H1 (cell line): ENCODE measurements around the gene ALPL. TPM values are rescaled to one million over a fixed set of nuclear protein-coding genes. Genes with fewer than 3 reads are reported as not detected.
A peak's percentile ranks its signal among the peaks of the same experiment; 100 is the strongest.

Experiments
- CTCF ChIA-PET: fragments of 300-600 bp; sonication (Branson Sonifier 250); formaldehyde crosslinking; loops from one replicate; lab custom pipeline; 2021; ENCODE audit not compliant: partially characterized antibody; lab: Charles Lee
- POLR2A ChIA-PET: fragments of 300-600 bp; sonication (Branson Sonifier 250); formaldehyde crosslinking; loops from one replicate; lab custom pipeline; 2021; ENCODE audit warnings: inconsistent platforms; ENCODE audit not compliant: partially characterized antibody; lab: Charles Lee
- DNase-seq, 2 experiments: peaks; one replicate each; pipeline versions ENCODE4 v3.0.0 to v3.0.0-alpha.2; 2010 to 2022; ENCODE audit warnings: low spot score in 2 of 2, low read depth in 1 of 2, mixed read lengths in 1 of 2
- FAIRE-seq: peaks from 2 replicates; lab custom pipeline; 2011; peaks lifted over from hg19 to GRCh38; lab: Jason Lieb, UNC
- H2AFZ ChIP-seq: 2 replicates; pipeline ENCODE4 v1.8.1; 2012; ENCODE audit warnings: low read length, inconsistent platforms
- H2AK5ac ChIP-seq: 2 replicates; pipeline ENCODE4 v1.6.1; 2013; ENCODE audit warnings: low read depth, low read length
- H2BK120ac ChIP-seq: replicated peaks from 2 replicates; pipeline ENCODE3; 2013; ENCODE audit warnings: low read depth, low read length, inconsistent platforms
- H2BK12ac ChIP-seq: 2 replicates; pipeline ENCODE4 v1.6.1; 2013; ENCODE audit warnings: low read depth, low read length
- H2BK15ac ChIP-seq: 2 replicates; pipeline ENCODE4 v1.6.1; 2013; ENCODE audit warnings: low read length
- H2BK20ac ChIP-seq: 2 replicates; pipeline ENCODE4 v1.6.1; 2013; ENCODE audit warnings: low read length
- H2BK5ac ChIP-seq: 2 replicates; pipeline ENCODE4 v1.6.1; 2013; ENCODE audit warnings: low read depth, low read length
- H3K14ac ChIP-seq: 2 replicates; pipeline ENCODE4 v1.6.1; 2013; ENCODE audit warnings: inconsistent platforms; ENCODE audit not compliant: insufficient read length
- H3K18ac ChIP-seq: 2 replicates; pipeline ENCODE4 v1.6.1; 2013; ENCODE audit warnings: low read length; ENCODE audit errors: extremely low read depth
- H3K23ac ChIP-seq: 2 replicates; pipeline ENCODE4 v1.6.1; 2013; ENCODE audit warnings: inconsistent platforms; ENCODE audit not compliant: insufficient read length
- H3K23me2 ChIP-seq: 2 replicates; pipeline ENCODE4 v1.6.1; 2013; ENCODE audit warnings: low read depth, low read length
- H3K27ac ChIP-seq: 2 replicates; pipeline ENCODE4 v1.6.1; 2011; ENCODE audit warnings: low read depth, low read length, inconsistent platforms
- H3K27me3 ChIP-seq, 4 experiments: replicated peaks in 1 of 4; 1 replicate in 1 of 4; 2 replicates in 3 of 4; pipeline versions ENCODE4 v1.6.1 to v1.8.1; 2011 to 2013; ENCODE audit warnings: low read length in 3 of 4, mild to moderate bottlenecking in 3 of 4, inconsistent platforms in 2 of 4, mixed read lengths in 2 of 4, moderate library complexity in 1 of 4; ENCODE audit not compliant: control insufficient read depth in 3 of 4, insufficient read depth in 3 of 4; ENCODE audit errors: extremely low read depth in 1 of 4
- H3K36me3 ChIP-seq, 4 experiments: 2 replicates each; pipeline versions ENCODE4 v1.6.1 to v1.8.1; 2011 to 2013; ENCODE audit warnings: mild to moderate bottlenecking in 4 of 4, low read length in 3 of 4, moderate library complexity in 2 of 4, control low read depth in 1 of 4, inconsistent platforms in 1 of 4; ENCODE audit not compliant: insufficient read depth in 4 of 4, control insufficient read depth in 2 of 4
- H3K4ac ChIP-seq: replicated peaks from 2 replicates; pipeline ENCODE3; 2013; ENCODE audit warnings: low read length, low read depth, mixed read lengths, inconsistent platforms; ENCODE audit not compliant: insufficient read length
- H3K4me1 ChIP-seq, 4 experiments: replicated peaks in 1 of 4; 1 replicate in 1 of 4; 2 replicates in 3 of 4; pipeline versions ENCODE4 v1.6.1 to v1.8.1; 2011 to 2013; ENCODE audit warnings: low read length in 3 of 4, inconsistent platforms in 2 of 4, mixed read lengths in 1 of 4; ENCODE audit not compliant: insufficient read depth in 4 of 4, control insufficient read depth in 3 of 4
- H3K4me2 ChIP-seq, 2 experiments: 2 replicates each; pipeline versions ENCODE4 v1.6.1 to v1.8.1; 2011 to 2013; ENCODE audit warnings: low read depth in 2 of 2, low read length in 2 of 2, control low read depth in 1 of 2, inconsistent platforms in 1 of 2, mild to moderate bottlenecking in 1 of 2; ENCODE audit not compliant: insufficient read depth in 1 of 2
- H3K4me3 ChIP-seq, 4 experiments: fragments of 200-600, 300-600 bp in 1 of 4; sonication (generic), shearing (Covaris generic), sonication (Bioruptor Twin) in 1 of 4; 2 replicates each; pipeline versions ENCODE4 v1.5.1 to v1.8.1; 2011 to 2016; ENCODE audit warnings: low read length in 4 of 4, low read depth in 3 of 4, control low read depth in 2 of 4, inconsistent platforms in 2 of 4, mild to moderate bottlenecking in 2 of 4, mixed read lengths in 1 of 4, moderate library complexity in 1 of 4; ENCODE audit not compliant: insufficient read depth in 2 of 4; ENCODE audit errors: extremely low read depth in 1 of 4
- H3K56ac ChIP-seq: replicated peaks from 2 replicates; pipeline ENCODE3; 2013; ENCODE audit warnings: low read depth, mild to moderate bottlenecking, mixed read lengths, low read length, inconsistent platforms; ENCODE audit not compliant: insufficient read length
- H3K79me1 ChIP-seq: 2 replicates; pipeline ENCODE4 v1.6.1; 2013; ENCODE audit warnings: low read depth, low read length, control low read depth
- H3K79me2 ChIP-seq, 2 experiments: 2 replicates each; pipeline versions ENCODE4 v1.6.1 to v1.8.1; 2012 to 2013; ENCODE audit warnings: low read length in 2 of 2, mild to moderate bottlenecking in 2 of 2, inconsistent platforms in 1 of 2; ENCODE audit not compliant: insufficient read depth in 2 of 2, control insufficient read depth in 1 of 2
- H3K9ac ChIP-seq, 4 experiments: replicated peaks in 1 of 4; 1 replicate in 1 of 4; 2 replicates in 3 of 4; pipeline versions ENCODE4 v1.6.1 to v1.8.1; 2011 to 2013; ENCODE audit warnings: low read depth in 3 of 4, low read length in 3 of 4, control low read depth in 2 of 4, mild to moderate bottlenecking in 2 of 4, moderate library complexity in 2 of 4, inconsistent platforms in 1 of 4; ENCODE audit errors: extremely low read depth in 1 of 4
- H3K9me3 ChIP-seq, 2 experiments: 2 replicates each; pipeline versions ENCODE4 v1.6.1 to v1.8.1; 2012 to 2013; ENCODE audit warnings: mild to moderate bottlenecking in 2 of 2, moderate library complexity in 2 of 2, control low read depth in 1 of 2, inconsistent platforms in 1 of 2, low read depth in 1 of 2, low read length in 1 of 2, mixed read lengths in 1 of 2; ENCODE audit not compliant: insufficient read depth in 2 of 2
- H4K20me1 ChIP-seq, 2 experiments: replicated peaks in 1 of 2; 2 replicates each; pipeline versions ENCODE3 to v1.8.1; 2011 to 2013; ENCODE audit warnings: inconsistent platforms in 2 of 2, low read length in 2 of 2, mild to moderate bottlenecking in 1 of 2; ENCODE audit not compliant: insufficient read depth in 2 of 2, control insufficient read depth in 1 of 2
- H4K5ac ChIP-seq: 2 replicates; pipeline ENCODE4 v1.6.1; 2013; ENCODE audit warnings: low read length, low read depth, mixed read lengths, inconsistent platforms; ENCODE audit not compliant: insufficient read length
- H4K8ac ChIP-seq: 2 replicates; pipeline ENCODE4 v1.8.0; 2013; ENCODE audit warnings: mild to moderate bottlenecking, moderate library complexity, low read length, inconsistent platforms; ENCODE audit not compliant: insufficient read depth; ENCODE audit errors: extremely low read depth
- H4K91ac ChIP-seq: replicated peaks from 2 replicates; pipeline ENCODE3; 2013; ENCODE audit warnings: low read length, mixed read lengths, inconsistent platforms; ENCODE audit not compliant: insufficient read length
- BRCA1 ChIP-seq: IDR thresholded peaks from 2 replicates; pipeline ENCODE4 v1.6.1; 2012; ENCODE audit warnings: low read depth, low read length, improper control_type of control experiment
- CHD2 ChIP-seq: IDR thresholded peaks from 2 replicates; pipeline ENCODE4 v1.6.1; 2012; ENCODE audit warnings: low read length, improper control_type of control experiment
- GABPA ChIP-seq: IDR thresholded peaks from 2 replicates; pipeline ENCODE4 v1.6.1; 2011; ENCODE audit warnings: mild to moderate bottlenecking, low read length, moderate library complexity, borderline replicate concordance; ENCODE audit not compliant: insufficient read depth
- MAFK ChIP-seq: IDR thresholded peaks from 2 replicates; pipeline ENCODE4 v1.6.1; 2012; ENCODE audit warnings: low read depth, mild to moderate bottlenecking, improper control_type of control experiment, low read length
- RAD21 ChIP-seq, 2 experiments: IDR thresholded peaks in 1 of 2; conservative IDR thresholded peaks in 1 of 2; 2 replicates each; pipeline ENCODE4 v1.6.1; 2011; ENCODE audit warnings: low read depth in 2 of 2, low read length in 2 of 2, improper control_type of control experiment in 1 of 2, inconsistent platforms in 1 of 2, mild to moderate bottlenecking in 1 of 2, moderate library complexity in 1 of 2
- RFX5 ChIP-seq: IDR thresholded peaks from 2 replicates; pipeline ENCODE4 v1.6.1; 2011; ENCODE audit warnings: low read depth, low read length, improper control_type of control experiment, borderline replicate concordance
- WGBS, 2 experiments: shearing (Covaris generic) in 1 of 2; methylation state at CpG; one replicate each; pipeline versions ENCODE4 v1.1.6 to v1.1.7; 2013 to 2015; ENCODE audit warnings: low lambda C conversion rate in 2 of 2, mixed read lengths in 2 of 2, inconsistent platforms in 1 of 2, low coverage in 1 of 2, missing lambda C conversion rate in 1 of 2; ENCODE audit not compliant: insufficient replicate concordance in 2 of 2, insufficient coverage in 1 of 2, insufficient read length in 1 of 2; ENCODE audit errors: extremely low coverage in 1 of 2, missing lambda C conversion rate in 1 of 2; 5-methylcytosine and 5-hydroxymethylcytosine counted together
- polyA plus RNA-seq, 7 experiments: library from polyadenylated mRNA; depleted of rRNA in 3 of 7; stranded (reverse) in 5 of 7; unstranded in 2 of 7; fragments of >200 nt in 5 of 7; fragments of 200-250 nt in 2 of 7; gene quantifications; 1 replicate in 5 of 7; 2 replicates in 1 of 7; 4 replicates in 1 of 7; pipeline versions ENCODE4 v1.2.1 to v1.2.3, GENCODE V29; 2011 to 2013; ENCODE audit warnings: missing spikeins in 2 of 7, mixed read lengths in 2 of 7
- total RNA-seq: library from RNA; stranded (reverse); fragmentation: NEBNext Ultra II Directional; extraction: Animal tissue kit (Norgen Biotek cat#: 25700); gene quantifications from 2 replicates; pipeline ENCODE4 v1.2.1, GENCODE V29; 2021
- TF ChIP-seq, protein P1 (sequence below): IDR thresholded peaks from 2 replicates; pipeline ENCODE4 v1.6.1; 2012; ENCODE audit warnings: low read length, inconsistent platforms
- TF ChIP-seq, protein P2 (sequence below): IDR thresholded peaks from 2 replicates; pipeline ENCODE4 v1.6.1; 2011; ENCODE audit warnings: low read depth, mild to moderate bottlenecking, low read length; ENCODE audit not compliant: insufficient read depth

The ALPL gene
- total and polyA plus RNA-seq, 2 of the 8 experiments (the other 6 are each of a cell fraction or from before 2014, with no cell fraction given): 175 to 362 TPM

DNA sequence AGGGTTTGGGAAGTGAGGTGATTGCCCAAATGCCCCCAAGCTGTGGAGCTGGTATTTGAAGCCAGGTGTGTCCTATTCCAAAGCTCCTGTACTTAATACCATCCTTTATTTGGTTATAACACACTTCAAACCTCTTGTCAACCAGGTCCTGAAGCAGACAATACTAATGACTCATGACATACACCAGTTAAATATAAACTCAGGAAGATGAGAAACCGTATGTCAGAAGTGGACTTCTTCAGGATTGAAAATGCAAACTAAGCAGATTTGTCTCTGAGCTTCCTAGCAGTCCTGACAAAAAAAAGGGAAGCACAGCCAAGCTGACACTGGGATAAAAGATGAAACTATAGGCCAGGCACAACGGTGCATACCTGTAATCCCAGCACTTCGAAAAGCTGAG, 70.6 kb downstream of the ALPL start:
- no peak overlapping the region for H4K91ac ChIP-seq
- ChIA-PET POLR2A (no interaction called here), CTCF (interaction anchor here (0.7 to 1.5 kb wide), 9 partner anchors 11 to 211 kb away, joined by 3 to 5 read pairs (median 3); no protein-coding TSS in a partner anchor)
- H3K79me1 ChIP-seq: no peaks in the 10 kb centered on the region; the same call in none of the 2 replicates
- no peak overlapping the region for H3K14ac ChIP-seq
- no peak overlapping the region for H4K5ac ChIP-seq
- H3K23ac ChIP-seq: no peak overlapping the region
- peaks cover 3% of the 10 kb centered on the region; the same call in 1 of the 2 replicates for H3K23me2 ChIP-seq
- 88% methylated on average over 3 of the region's 3 CpGs; no CpG with 5 or more reads in 1 of the 2 experiments for WGBS, 2 experiments
- no peak overlapping the region for H3K4me2 ChIP-seq
- H3K4me1 ChIP-seq: peaks cover 0 to 2% (median 0%) of the 10 kb centered on the region in 4 experiments; a peak in 3 of 7 replicates
- no peak overlapping the region for H3K18ac ChIP-seq
- FAIRE-seq (no peak), DNase-seq (no peak)
- no peak overlapping the region for H2BK20ac ChIP-seq
- no peak overlapping the region for H2BK15ac ChIP-seq
- H4K20me1 ChIP-seq: peaks cover 0 to 2% of the 10 kb centered on the region in 2 experiments
- no peak overlapping the region for H3K27ac ChIP-seq
- H3K27me3 ChIP-seq: peaks cover 0 to 4% (median 0%) of the 10 kb centered on the region in 4 experiments; a peak in 4 of 7 replicates
- no peak overlapping the region for H2BK120ac ChIP-seq
- H3K56ac ChIP-seq: no peak overlapping the region
- no peak overlapping the region for H2BK12ac ChIP-seq
- no peak overlapping the region for H2BK5ac ChIP-seq
- H3K79me2 ChIP-seq: no peaks in the 10 kb centered on the region
- TF ChIP-seq BRCA1 (no peak), RAD21 (IDR thresholded peaks at IDR 0.05 in 1 of 2, conservative IDR thresholded peaks at IDR 0.05 in 1 of 2; ENCODE audit: low read depth in 2 of 2, low read length in 2 of 2) (no peak), CHD2 (no peak), GABPA (no peak), RFX5 (no peak), MAFK (peak; percentile 78; the same call in 1 of the 2 replicates)
- TF ChIP-seq, protein P1, sequence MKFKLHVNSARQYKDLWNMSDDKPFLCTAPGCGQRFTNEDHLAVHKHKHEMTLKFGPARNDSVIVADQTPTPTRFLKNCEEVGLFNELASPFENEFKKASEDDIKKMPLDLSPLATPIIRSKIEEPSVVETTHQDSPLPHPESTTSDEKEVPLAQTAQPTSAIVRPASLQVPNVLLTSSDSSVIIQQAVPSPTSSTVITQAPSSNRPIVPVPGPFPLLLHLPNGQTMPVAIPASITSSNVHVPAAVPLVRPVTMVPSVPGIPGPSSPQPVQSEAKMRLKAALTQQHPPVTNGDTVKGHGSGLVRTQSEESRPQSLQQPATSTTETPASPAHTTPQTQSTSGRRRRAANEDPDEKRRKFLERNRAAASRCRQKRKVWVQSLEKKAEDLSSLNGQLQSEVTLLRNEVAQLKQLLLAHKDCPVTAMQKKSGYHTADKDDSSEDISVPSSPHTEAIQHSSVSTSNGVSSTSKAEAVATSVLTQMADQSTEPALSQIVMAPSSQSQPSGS: no peak
- TF ChIP-seq, protein P2, sequence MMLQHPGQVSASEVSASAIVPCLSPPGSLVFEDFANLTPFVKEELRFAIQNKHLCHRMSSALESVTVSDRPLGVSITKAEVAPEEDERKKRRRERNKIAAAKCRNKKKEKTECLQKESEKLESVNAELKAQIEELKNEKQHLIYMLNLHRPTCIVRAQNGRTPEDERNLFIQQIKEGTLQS: no peak
- no peak overlapping the region for H3K9ac ChIP-seq
- H2AFZ ChIP-seq: no peak overlapping the region
- H3K4ac ChIP-seq: no peak overlapping the region
- no peaks in the 10 kb centered on the region for H3K36me3 ChIP-seq
- no peak overlapping the region for H4K8ac ChIP-seq
- no peaks in the 10 kb centered on the region for H3K9me3 ChIP-seq
- no peak overlapping the region for H2AK5ac ChIP-seq
- H3K4me3 ChIP-seq: no peak overlapping the region
